Measurements from ENCODE around the gene SAMD14.

Gene SAMD14

GRCh38 chr17:50111673-50112655 is 18.0 kb downstream of the SAMD14 start:
- Histone ChIP-seq H3K27me3 (ENCODE audit: control insufficient read depth, insufficient read depth, low read length) (no peaks in the 10 kb centered on the region), H3K4me3 (ENCODE audit: low read length) (no peak overlapping the region), H3K4me1 (ENCODE audit: control insufficient read depth, insufficient read depth, low read length) (peaks cover 6% of the 10 kb centered on the region; the same call in 1 of the 2 replicates), H3K9me3 (ENCODE audit: control insufficient read depth, insufficient read depth, low read length) (no peaks in the 10 kb centered on the region), H3K36me3 (ENCODE audit: control insufficient read depth, insufficient read depth, low read length) (no peaks in the 10 kb centered on the region; the same call in 1 of the 2 replicates), H3K27ac (ENCODE audit: low read length) (no peak overlapping the region)
- no peak for DNase-seq (ENCODE audit: low read depth, low spot score)
- no CpG with 5 or more reads among the region's 14 CpGs for WGBS (ENCODE audit: insufficient coverage, insufficient read length)

GRCh38 chr17:50110591-50111349 is 19.2 kb downstream of the SAMD14 start:
- whole genome bisulfite sequencing (ENCODE audit: insufficient coverage, insufficient read length) = no CpG with 5 or more reads among the region's 19 CpGs
- Histone ChIP-seq H3K36me3 (ENCODE audit: control insufficient read depth, insufficient read depth, low read length) (no peaks in the 10 kb centered on the region; the same call in 1 of the 2 replicates), H3K9me3 (ENCODE audit: control insufficient read depth, insufficient read depth, low read length) (no peaks in the 10 kb centered on the region), H3K4me1 (ENCODE audit: control insufficient read depth, insufficient read depth, low read length) (peaks cover 6% of the 10 kb centered on the region; the same call in 1 of the 2 replicates), H3K27me3 (ENCODE audit: control insufficient read depth, insufficient read depth, low read length) (no peaks in the 10 kb centered on the region), H3K4me3 (ENCODE audit: low read length) (no peak overlapping the region), H3K27ac (ENCODE audit: low read length) (no peak overlapping the region)
- no peak for DNase-seq (ENCODE audit: low read depth, low spot score)

GRCh38 chr17:50109785-50110184 is 20.2 kb downstream of the SAMD14 start:
- Histone ChIP-seq H3K4me3 (ENCODE audit: low read length) (no peak overlapping the region), H3K27ac (ENCODE audit: low read length) (no peak overlapping the region), H3K36me3 (ENCODE audit: control insufficient read depth, insufficient read depth, low read length) (no peaks in the 10 kb centered on the region; the same call in 1 of the 2 replicates), H3K27me3 (ENCODE audit: control insufficient read depth, insufficient read depth, low read length) (no peaks in the 10 kb centered on the region), H3K4me1 (ENCODE audit: control insufficient read depth, insufficient read depth, low read length) (peaks cover 2% of the 10 kb centered on the region; the same call in 1 of the 2 replicates), H3K9me3 (ENCODE audit: control insufficient read depth, insufficient read depth, low read length) (no peaks in the 10 kb centered on the region)
- DNase-seq (ENCODE audit: low read depth, low spot score) = no peak
- no CpG with 5 or more reads among the region's 19 CpGs for WGBS (ENCODE audit: insufficient coverage, insufficient read length)

- Histone ChIP-seq H3K27ac (ENCODE audit: low read length) (no peak overlapping the region), H3K36me3 (ENCODE audit: control insufficient read depth, insufficient read depth, low read length) (no peaks in the 10 kb centered on the region; the same call in 1 of the 2 replicates), H3K4me1 (ENCODE audit: control insufficient read depth, insufficient read depth, low read length) (peaks cover 2% of the 10 kb centered on the region; the same call in 1 of the 2 replicates), H3K4me3 (ENCODE audit: low read length) (no peak overlapping the region), H3K9me3 (ENCODE audit: control insufficient read depth, insufficient read depth, low read length) (no peaks in the 10 kb centered on the region), H3K27me3 (ENCODE audit: control insufficient read depth, insufficient read depth, low read length) (no peaks in the 10 kb centered on the region)
- DNase-seq (ENCODE audit: low read depth, low spot score) = no peak
- WGBS (ENCODE audit: insufficient coverage, insufficient read length) = no CpG with 5 or more reads among the region's 7 CpGs
Observed at GRCh38 chr17:50109207-50109606, 20.8 kb downstream of the SAMD14 start.

GRCh38 chr17:50108556-50108955 is 21.4 kb downstream of the SAMD14 start:
- H3K27me3 ChIP-seq (ENCODE audit: control insufficient read depth, insufficient read depth, low read length) = no peaks in the 10 kb centered on the region
- H3K4me1 ChIP-seq (ENCODE audit: control insufficient read depth, insufficient read depth, low read length) = peaks cover 2% of the 10 kb centered on the region; the same call in 1 of the 2 replicates
- H3K9me3 ChIP-seq (ENCODE audit: control insufficient read depth, insufficient read depth, low read length) = no peaks in the 10 kb centered on the region
- H3K4me3 ChIP-seq (ENCODE audit: low read length) = no peak overlapping the region
- WGBS (ENCODE audit: insufficient coverage, insufficient read length) = no CpG with 5 or more reads among the region's 9 CpGs
- H3K36me3 ChIP-seq (ENCODE audit: control insufficient read depth, insufficient read depth, low read length) = no peaks in the 10 kb centered on the region; the same call in 1 of the 2 replicates
- H3K27ac ChIP-seq (ENCODE audit: low read length) = no peak overlapping the region
- DNase-seq (ENCODE audit: low read depth, low spot score) = no peak

GRCh38 chr17:50107790-50108414 is 22.1 kb downstream of the SAMD14 start:
- Histone ChIP-seq H3K27ac (ENCODE audit: low read length) (no peak overlapping the region), H3K27me3 (ENCODE audit: control insufficient read depth, insufficient read depth, low read length) (no peaks in the 10 kb centered on the region), H3K4me3 (ENCODE audit: low read length) (no peak overlapping the region), H3K9me3 (ENCODE audit: control insufficient read depth, insufficient read depth, low read length) (no peaks in the 10 kb centered on the region), H3K4me1 (ENCODE audit: control insufficient read depth, insufficient read depth, low read length) (peaks cover 2% of the 10 kb centered on the region; the same call in 1 of the 2 replicates), H3K36me3 (ENCODE audit: control insufficient read depth, insufficient read depth, low read length) (no peaks in the 10 kb centered on the region; the same call in 1 of the 2 replicates)
- no CpG with 5 or more reads among the region's 10 CpGs for WGBS (ENCODE audit: insufficient coverage, insufficient read length)
- no peak for DNase-seq (ENCODE audit: low read depth, low spot score)

- Histone ChIP-seq H3K4me1 (ENCODE audit: control insufficient read depth, insufficient read depth, low read length) (no peaks in the 10 kb centered on the region), H3K4me3 (ENCODE audit: low read length) (no peak overlapping the region), H3K27ac (ENCODE audit: low read length) (no peak overlapping the region), H3K27me3 (ENCODE audit: control insufficient read depth, insufficient read depth, low read length) (no peaks in the 10 kb centered on the region), H3K9me3 (ENCODE audit: control insufficient read depth, insufficient read depth, low read length) (no peaks in the 10 kb centered on the region), H3K36me3 (ENCODE audit: control insufficient read depth, insufficient read depth, low read length) (no peaks in the 10 kb centered on the region; the same call in 1 of the 2 replicates)
- DNase-seq (ENCODE audit: low read depth, low spot score) = no peak
- WGBS (ENCODE audit: insufficient coverage, insufficient read length) = no CpG with 5 or more reads among the region's 13 CpGs
Observed at GRCh38 chr17:50106393-50107131, 23.4 kb downstream of the SAMD14 start.

- DNase-seq (ENCODE audit: low read depth, low spot score) = no peak
- Histone ChIP-seq H3K27me3 (ENCODE audit: control insufficient read depth, insufficient read depth, low read length) (no peaks in the 10 kb centered on the region), H3K4me3 (ENCODE audit: low read length) (no peak overlapping the region), H3K4me1 (ENCODE audit: control insufficient read depth, insufficient read depth, low read length) (0 out of 2 replicates have a peak, but pooled peaks cover 2% of the 10 kb centered on the region), H3K36me3 (ENCODE audit: control insufficient read depth, insufficient read depth, low read length) (no peaks in the 10 kb centered on the region; the same call in 1 of the 2 replicates), H3K9me3 (ENCODE audit: control insufficient read depth, insufficient read depth, low read length) (no peaks in the 10 kb centered on the region), H3K27ac (ENCODE audit: low read length) (no peak overlapping the region)
- WGBS (ENCODE audit: insufficient coverage, insufficient read length) = no CpG with 5 or more reads among the region's 21 CpGs
Observed at GRCh38 chr17:50105811-50106210, 24.1 kb downstream of the SAMD14 start.

- H3K9me3 ChIP-seq (ENCODE audit: control insufficient read depth, insufficient read depth, low read length) = no peaks in the 10 kb centered on the region
- no peaks in the 10 kb centered on the region for H3K36me3 ChIP-seq (ENCODE audit: control insufficient read depth, insufficient read depth, low read length)
- no peak overlapping the region for H3K4me3 ChIP-seq (ENCODE audit: low read length)
- no peak for DNase-seq (ENCODE audit: low read depth, low spot score)
- no CpG with 5 or more reads among the region's 5 CpGs for WGBS (ENCODE audit: insufficient coverage, insufficient read length)
- 0 out of 2 replicates have a peak, but pooled peaks cover 2% of the 10 kb centered on the region for H3K4me1 ChIP-seq (ENCODE audit: control insufficient read depth, insufficient read depth, low read length)
- no peaks in the 10 kb centered on the region for H3K27me3 ChIP-seq (ENCODE audit: control insufficient read depth, insufficient read depth, low read length)
- no peak overlapping the region for H3K27ac ChIP-seq (ENCODE audit: low read length)
Observed at GRCh38 chr17:50103941-50104340, 26.0 kb downstream of the SAMD14 start.
